Measurements from ENCODE around the gene MRPL33.

Gene MRPL33

DNA sequence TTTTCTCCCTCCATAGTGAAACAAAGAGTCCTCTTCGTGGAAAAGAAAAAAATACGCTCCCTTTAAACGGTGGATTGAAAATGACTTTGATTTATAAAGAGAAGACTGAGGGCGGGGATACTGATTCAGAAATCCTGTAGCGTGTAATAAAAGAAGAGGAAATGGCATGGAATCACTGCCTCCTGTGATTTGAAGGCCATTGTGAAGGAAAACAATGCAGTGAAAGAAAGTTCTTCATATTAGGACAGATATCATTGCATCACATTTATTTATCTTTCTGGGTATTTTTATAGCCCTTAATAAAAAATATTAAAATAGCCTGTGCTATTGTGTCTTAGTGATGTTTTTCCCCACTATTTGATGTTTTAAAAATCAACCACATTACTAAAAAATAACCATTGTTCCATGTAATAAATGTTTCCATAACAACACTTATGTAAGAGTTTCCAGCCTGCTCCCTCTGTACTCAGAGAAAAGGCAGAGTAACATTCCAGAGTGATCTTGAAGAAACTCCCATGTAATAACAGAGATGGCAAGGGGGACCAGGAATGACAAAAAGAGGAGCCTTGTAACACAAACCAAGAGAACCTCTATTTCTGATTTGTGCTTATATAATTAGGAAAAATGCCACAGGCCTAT lies 8.0 kb downstream of the MRPL33 start:
- TF ChIP-seq, protein P1, sequence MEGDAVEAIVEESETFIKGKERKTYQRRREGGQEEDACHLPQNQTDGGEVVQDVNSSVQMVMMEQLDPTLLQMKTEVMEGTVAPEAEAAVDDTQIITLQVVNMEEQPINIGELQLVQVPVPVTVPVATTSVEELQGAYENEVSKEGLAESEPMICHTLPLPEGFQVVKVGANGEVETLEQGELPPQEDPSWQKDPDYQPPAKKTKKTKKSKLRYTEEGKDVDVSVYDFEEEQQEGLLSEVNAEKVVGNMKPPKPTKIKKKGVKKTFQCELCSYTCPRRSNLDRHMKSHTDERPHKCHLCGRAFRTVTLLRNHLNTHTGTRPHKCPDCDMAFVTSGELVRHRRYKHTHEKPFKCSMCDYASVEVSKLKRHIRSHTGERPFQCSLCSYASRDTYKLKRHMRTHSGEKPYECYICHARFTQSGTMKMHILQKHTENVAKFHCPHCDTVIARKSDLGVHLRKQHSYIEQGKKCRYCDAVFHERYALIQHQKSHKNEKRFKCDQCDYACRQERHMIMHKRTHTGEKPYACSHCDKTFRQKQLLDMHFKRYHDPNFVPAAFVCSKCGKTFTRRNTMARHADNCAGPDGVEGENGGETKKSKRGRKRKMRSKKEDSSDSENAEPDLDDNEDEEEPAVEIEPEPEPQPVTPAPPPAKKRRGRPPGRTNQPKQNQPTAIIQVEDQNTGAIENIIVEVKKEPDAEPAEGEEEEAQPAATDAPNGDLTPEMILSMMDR (IDR thresholded peaks at IDR 0.05; ENCODE audit: low read depth, low read length, missing control alignments), result no peak
- H3K4me3 ChIP-seq (ENCODE audit: low read depth, low read length), result no peak overlapping the region
- no peak for DNase-seq (ENCODE audit: low read depth)

DNA sequence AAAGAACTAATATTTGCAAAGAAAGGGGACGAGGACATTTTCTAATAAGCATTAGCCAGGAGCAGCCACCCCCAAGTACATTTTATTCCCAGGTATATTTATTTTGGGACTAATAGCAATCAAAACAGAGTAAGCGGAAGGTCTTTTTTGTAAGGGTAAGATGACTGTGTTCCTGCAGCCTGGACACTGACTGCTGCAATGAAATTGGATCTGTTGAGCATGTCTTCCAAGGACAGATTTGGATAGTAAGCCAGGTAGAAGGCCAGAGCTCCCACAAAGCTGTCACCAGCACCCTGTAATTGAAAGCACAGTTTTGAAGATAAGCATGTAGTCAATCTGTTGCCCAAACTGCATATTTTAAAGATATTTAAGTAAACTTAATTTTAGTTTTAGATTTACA lies 10.0 kb downstream of the MRPL33 start:
- DNase-seq (ENCODE audit: low read depth), result no peak

GRCh38 chr2:27782701-27783100 lies 11.2 kb downstream of the MRPL33 start:
- DNase-seq (ENCODE audit: low read depth), result no peak
- TF ChIP-seq, protein P1 (IDR thresholded peaks at IDR 0.05; ENCODE audit: low read depth, low read length, missing control alignments), result no peak
- H3K4me3 ChIP-seq (ENCODE audit: low read depth, low read length), result no peak overlapping the region

More for the DNA sequence above, 10.0 kb downstream of the MRPL33 start:
- TF ChIP-seq, protein P1 (IDR thresholded peaks at IDR 0.05; ENCODE audit: low read depth, low read length, missing control alignments), result no peak
- no peak overlapping the region for H3K4me3 ChIP-seq (ENCODE audit: low read depth, low read length)

- no peak overlapping the region for H3K4me3 ChIP-seq (ENCODE audit: low read depth, low read length)
- DNase-seq (ENCODE audit: low read depth), result no peak
- TF ChIP-seq, protein P1 (IDR thresholded peaks at IDR 0.05; ENCODE audit: low read depth, low read length, missing control alignments), result no peak
These were observed 19.3 kb downstream of the MRPL33 start for GRCh38 chr2:27790796-27791195.

GRCh38 chr2:27792759-27793158 lies 21.2 kb downstream of the MRPL33 start:
- DNase-seq (ENCODE audit: low read depth), result no peak
- no peak overlapping the region for H3K4me3 ChIP-seq (ENCODE audit: low read depth, low read length)
- TF ChIP-seq, protein P1 (IDR thresholded peaks at IDR 0.05; ENCODE audit: low read depth, low read length, missing control alignments), result no peak

GRCh38 chr2:27795093-27795834 lies 23.7 kb downstream of the MRPL33 start:
- no peak overlapping the region for H3K4me3 ChIP-seq (ENCODE audit: low read depth, low read length)
- DNase-seq (ENCODE audit: low read depth), result no peak
- TF ChIP-seq, protein P1 (IDR thresholded peaks at IDR 0.05; ENCODE audit: low read depth, low read length, missing control alignments), result no peak
